GM18951 (cell line): ENCODE results near the gene LCE7A.

Experiments
- POLR2A ChIP-seq: IDR thresholded peaks from 4 replicates; pipeline ENCODE4 v1.6.1; 2011; ENCODE audit warnings: mild to moderate bottlenecking; ENCODE audit not compliant: insufficient read length, insufficient read depth; ENCODE audit errors: extremely low read depth
- in situ Hi-C: fragments of 300-500 bp; cut with MboI; formaldehyde crosslinking; loops from one replicate; pipeline ENCODE4 v1.12.0; 2022; ENCODE audit warnings: low sequenced_read_pairs, mixed read lengths, inconsistent platforms; ENCODE audit not compliant: unreplicated experiment

Gene LCE7A

GRCh38 chr1:152859696-152860095 lies at the start of gene LCE7A:
LCE7A (plus strand) TSS chr1:152859996; CDS start chr1:152860698, 702 bp downstream.
- no peak for TF ChIP-seq POLR2A
- in situ Hi-C loops, result no loop called here

GRCh38 chr1:152811050-152811449 lies 48.7 kb upstream of the LCE7A start:
- in situ Hi-C loops, result no loop called here
- no peak for TF ChIP-seq POLR2A

GRCh38 chr1:152811671-152812070 lies 48.1 kb upstream of the LCE7A start, which contains the start of gene LCE1B:
LCE1B (plus strand) TSS chr1:152811971; CDS start chr1:152812447, 476 bp downstream.
- in situ Hi-C loops, result no loop called here
- no peak for TF ChIP-seq POLR2A

- in situ Hi-C loops, result no loop called here
- no peak for TF ChIP-seq POLR2A
These were observed 42.5 kb upstream of the LCE7A start for GRCh38 chr1:152817309-152817708.

GRCh38 chr1:152823294-152823693 lies 36.5 kb upstream of the LCE7A start:
- no peak for TF ChIP-seq POLR2A

GRCh38 chr1:152824964-152825363 lies 34.8 kb upstream of the LCE7A start:
- in situ Hi-C loops, result no loop called here
- TF ChIP-seq POLR2A, result no peak

More at GRCh38 chr1:152823294-152823693, 36.5 kb upstream of the LCE7A start:
- in situ Hi-C loops, result no loop called here

- TF ChIP-seq POLR2A, result no peak
- in situ Hi-C loops, result no loop called here
These were observed 32.6 kb upstream of the LCE7A start, which contains the start of gene LCE1A for GRCh38 chr1:152827173-152827572. LCE1A (plus strand) TSS chr1:152827473; CDS start chr1:152827473, 0 bp downstream.

- no peak for TF ChIP-seq POLR2A
- in situ Hi-C loops, result no loop called here
These were observed 22.9 kb upstream of the LCE7A start for GRCh38 chr1:152836870-152837269.

- no peak for TF ChIP-seq POLR2A
- in situ Hi-C loops, result no loop called here
These were observed 17.2 kb upstream of the LCE7A start, which contains the start of gene LCE6A for GRCh38 chr1:152842556-152842955. LCE6A (plus strand) TSS chr1:152842856; CDS start chr1:152843521, 665 bp downstream.

GRCh38 chr1:152855661-152856060 lies 4.1 kb upstream of the LCE7A start:
- in situ Hi-C loops, result no loop called here
- TF ChIP-seq POLR2A, result no peak

GRCh38 chr1:152858062-152858461 lies 1.7 kb upstream of the LCE7A start:
- no peak for TF ChIP-seq POLR2A
- in situ Hi-C loops, result no loop called here

- no peak for TF ChIP-seq POLR2A
- in situ Hi-C loops, result no loop called here
These were observed 333 bp downstream of the LCE7A start for GRCh38 chr1:152860129-152860528.

GRCh38 chr1:152861374-152861773 lies 1.6 kb downstream of the LCE7A start:
- TF ChIP-seq POLR2A, result no peak
- in situ Hi-C loops, result no loop called here

GRCh38 chr1:152864443-152864842 lies 4.6 kb downstream of the LCE7A start:
- in situ Hi-C loops, result no loop called here
- no peak for TF ChIP-seq POLR2A

GRCh38 chr1:152866321-152866720 lies 6.5 kb downstream of the LCE7A start:
- no peak for TF ChIP-seq POLR2A

More at GRCh38 chr1:152866321-152866720, 6.5 kb downstream of the LCE7A start:
- in situ Hi-C loops, result no loop called here
